ENCODE measurements around the gene RAPGEF4. TPM values are rescaled to one million over a fixed set of nuclear protein-coding genes. Genes with fewer than 3 reads are reported as not detected.

Gene RAPGEF4
- total and polyA plus RNA-seq, 7 donors, result 0.23 to 7.6 (median 4.2) TPM

- no peaks in the 10 kb centered on the region for H3K36me3 ChIP-seq
- intact Hi-C loops (cut with DNase I), result loop anchor here (5.0 kb wide), 1 partner anchor 470 kb away; no protein-coding TSS in a partner anchor
- no peaks in the 10 kb centered on the region for H3K9me3 ChIP-seq
- H3K4me3 ChIP-seq, result no peak overlapping the region
- TF ChIP-seq POLR2AphosphoS5 (IDR thresholded peaks at IDR 0.05) (no peak), EP300 (IDR thresholded peaks at IDR 0.05) (no peak)
- H3K27ac ChIP-seq, result no peak overlapping the region
- no peak for DNase-seq
- WGBS, 2 donors, result 94 to 96% methylated on average over 5 of the region's 5 CpGs
- no peaks in the 10 kb centered on the region for H3K27me3 ChIP-seq
- peaks cover 0 to 5% (median 0%) of the 10 kb centered on the region in 4 donors for H3K4me1 ChIP-seq
Measured at GRCh38 chr2:172976816-172977215, 241.2 kb downstream of the RAPGEF4 start.

- Histone ChIP-seq H3K9me3 (no peaks in the 10 kb centered on the region), H3K27me3 (no peaks in the 10 kb centered on the region), H3K36me3 (no peaks in the 10 kb centered on the region), H3K4me1 (peaks cover 0 to 5% (median 0%) of the 10 kb centered on the region in 4 donors), H3K4me3 (no peak overlapping the region), H3K27ac (no peak overlapping the region)
- DNase-seq, result no peak
- intact Hi-C loops (cut with DNase I), result loop anchor here (5.0 kb wide), 1 partner anchor 470 kb away; no protein-coding TSS in a partner anchor
- WGBS, 2 donors, result 73 to 86% methylated on average over 7 of the region's 7 CpGs
- TF ChIP-seq CTCF (IDR thresholded peaks at IDR 0.05) (peak in 1 of 4 experiments; percentile 30), POLR2AphosphoS5 (IDR thresholded peaks at IDR 0.05) (no peak)
Measured at GRCh38 chr2:172977270-172978062, 241.8 kb downstream of the RAPGEF4 start.

- H3K9me3 ChIP-seq, result no peaks in the 10 kb centered on the region
- TF ChIP-seq EP300 (IDR thresholded peaks at IDR 0.05) (no peak), POLR2AphosphoS5 (IDR thresholded peaks at IDR 0.05) (no peak), CTCF (IDR thresholded peaks at IDR 0.05) (no peak), POLR2A (IDR thresholded peaks at IDR 0.05) (no peak)
- H3K27ac ChIP-seq, result no peak overlapping the region
- no peaks in the 10 kb centered on the region for H3K27me3 ChIP-seq
- WGBS, 2 donors, result 44 to 74% methylated on average over 2 of the region's 2 CpGs
- intact Hi-C loops (cut with DNase I), result loop anchor here (5.0 kb wide), 1 partner anchor 469 kb away; no protein-coding TSS in a partner anchor
- peaks cover 0 to 5% (median 0%) of the 10 kb centered on the region in 4 donors for H3K4me1 ChIP-seq
- H3K36me3 ChIP-seq, result no peaks in the 10 kb centered on the region
- H3K4me3 ChIP-seq, result no peak overlapping the region
- DNase-seq, result no peak
Measured at GRCh38 chr2:172978063-172978383, 242.4 kb downstream of the RAPGEF4 start.

GRCh38 chr2:172985139-172985892, 249.7 kb downstream of the RAPGEF4 start:
- TF ChIP-seq POLR2AphosphoS5 (IDR thresholded peaks at IDR 0.05) (no peak), POLR2A (IDR thresholded peaks at IDR 0.05) (no peak), CTCF (IDR thresholded peaks at IDR 0.05) (no peak), EP300 (IDR thresholded peaks at IDR 0.05) (no peak)
- no peak overlapping the region for H3K4me3 ChIP-seq
- no peak for DNase-seq
- peaks cover 0 to 9% (median 3%) of the 10 kb centered on the region in 4 donors for H3K4me1 ChIP-seq
- no peaks in the 10 kb centered on the region for H3K27me3 ChIP-seq
- 65 to 71% methylated on average over 12 of the region's 12 CpGs for WGBS, 2 donors
- no peaks in the 10 kb centered on the region for H3K9me3 ChIP-seq
- intact Hi-C loops (cut with DNase I), result no loop called here
- H3K36me3 ChIP-seq, result no peaks in the 10 kb centered on the region
- H3K27ac ChIP-seq, result peak overlapping the region in 1 of 4 donors; percentile 31

GRCh38 chr2:172986040-172986439, 250.4 kb downstream of the RAPGEF4 start:
- H3K4me3 ChIP-seq, result no peak overlapping the region
- H3K4me1 ChIP-seq, result peaks cover 0 to 9% (median 3%) of the 10 kb centered on the region in 4 donors
- 18 to 30% methylated on average over 2 of the region's 2 CpGs for whole genome bisulfite sequencing, 2 donors
- no peak for TF ChIP-seq POLR2AphosphoS5 (IDR thresholded peaks at IDR 0.05)
- TF ChIP-seq POLR2A (IDR thresholded peaks at IDR 0.05), result no peak
- no peak for TF ChIP-seq CTCF (IDR thresholded peaks at IDR 0.05)
- TF ChIP-seq EP300 (IDR thresholded peaks at IDR 0.05), result no peak
- no peaks in the 10 kb centered on the region for H3K36me3 ChIP-seq
- H3K9me3 ChIP-seq, result no peaks in the 10 kb centered on the region
- DNase-seq, result no peak
- H3K27me3 ChIP-seq, result no peaks in the 10 kb centered on the region
- H3K27ac ChIP-seq, result no peak overlapping the region
- intact Hi-C loops (cut with DNase I), result no loop called here

Data from sigmoid colon (tissue), 7 donors.